ENCODE measurements around the gene GPC3.

GRCh38 chrX:133868250-133868649 is 117.1 kb downstream of the GPC3 start:
- no peak for TF ChIP-seq CTCF (IDR thresholded peaks at IDR 0.05)
- TF ChIP-seq EP300 (IDR thresholded peaks at IDR 0.05), result no peak
- TF ChIP-seq POLR2A (IDR thresholded peaks at IDR 0.05), result no peak
- no peak for TF ChIP-seq POLR2AphosphoS5 (IDR thresholded peaks at IDR 0.05)

Data from stomach (tissue), 4 donors.